ENCODE results near the gene EPS8. TPM values are rescaled to one million over a fixed set of nuclear protein-coding genes. Genes with fewer than 3 reads are reported as not detected.
"Not testable (repeated sequence)": the region's sequence is repeated elsewhere in the genome, so short reads cannot be mapped to it uniquely, and the experiment has no call there.

Gene EPS8
- total RNA-seq, 1 donor from 2014 or later, result 72.8 TPM

DNA sequence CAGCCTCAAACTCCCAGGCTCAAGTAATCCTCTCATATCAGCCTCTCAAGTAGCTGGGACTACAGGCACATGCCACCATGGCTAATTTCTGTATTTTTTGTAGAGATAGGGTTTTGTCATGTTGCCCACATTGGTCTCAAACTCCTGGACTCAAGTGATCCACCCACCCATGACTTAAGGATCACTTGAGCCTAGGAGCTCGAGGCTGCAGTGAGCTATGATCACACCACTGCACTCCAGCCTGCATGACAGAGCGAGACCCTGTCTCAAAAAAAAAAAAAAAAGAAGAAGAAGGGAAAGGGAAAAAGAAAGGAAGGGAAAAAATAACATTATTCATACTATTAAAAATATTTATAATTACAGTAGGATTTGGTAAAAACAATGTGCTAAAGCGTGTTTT lies 19.2 kb downstream of the EPS8 start:
- Histone ChIP-seq H3K27me3 (ENCODE audit: low read depth) (no peaks in the 10 kb centered on the region), H3K4me1 (no peaks in the 10 kb centered on the region), H3K36me3 (no peaks in the 10 kb centered on the region), H3K9me3 (no peaks in the 10 kb centered on the region), H3K27ac (no peak overlapping the region), H3K4me3 (no peak overlapping the region)
- ATAC-seq (peak in 1 of 2 donors; percentile 40), DNase-seq (no peak)
- TF ChIP-seq CTCF (IDR thresholded peaks at IDR 0.05), result no peak
- intact Hi-C loops (cut with DNase I), result no loop called here

DNA sequence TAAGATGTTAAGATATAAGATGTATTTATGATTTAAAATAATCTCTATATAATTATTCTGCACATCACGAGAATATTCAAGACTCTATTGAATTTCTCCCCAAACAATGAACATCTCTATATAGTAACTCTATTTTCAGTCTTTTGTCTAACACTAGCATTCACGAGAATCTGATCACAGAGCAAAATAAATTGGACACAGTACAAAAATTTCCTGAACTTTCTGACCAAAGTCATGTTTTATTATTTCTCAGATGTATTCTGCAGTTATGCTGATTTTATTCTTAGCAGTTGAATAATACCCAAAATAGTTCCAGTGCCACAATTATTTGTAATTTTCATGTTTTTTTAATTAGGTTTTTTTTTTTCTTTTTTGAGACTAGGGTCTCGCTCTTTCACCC lies 19.6 kb downstream of the EPS8 start:
- no peaks in the 10 kb centered on the region for H3K4me1 ChIP-seq
- intact Hi-C loops (cut with DNase I), result no loop called here
- H3K27ac ChIP-seq, result no peak overlapping the region
- TF ChIP-seq CTCF (IDR thresholded peaks at IDR 0.05), result no peak
- ATAC-seq, result no peak
- H3K9me3 ChIP-seq, result no peaks in the 10 kb centered on the region
- no peak for DNase-seq
- H3K36me3 ChIP-seq, result no peaks in the 10 kb centered on the region
- H3K27me3 ChIP-seq (ENCODE audit: low read depth), result no peaks in the 10 kb centered on the region
- no peak overlapping the region for H3K4me3 ChIP-seq

DNA sequence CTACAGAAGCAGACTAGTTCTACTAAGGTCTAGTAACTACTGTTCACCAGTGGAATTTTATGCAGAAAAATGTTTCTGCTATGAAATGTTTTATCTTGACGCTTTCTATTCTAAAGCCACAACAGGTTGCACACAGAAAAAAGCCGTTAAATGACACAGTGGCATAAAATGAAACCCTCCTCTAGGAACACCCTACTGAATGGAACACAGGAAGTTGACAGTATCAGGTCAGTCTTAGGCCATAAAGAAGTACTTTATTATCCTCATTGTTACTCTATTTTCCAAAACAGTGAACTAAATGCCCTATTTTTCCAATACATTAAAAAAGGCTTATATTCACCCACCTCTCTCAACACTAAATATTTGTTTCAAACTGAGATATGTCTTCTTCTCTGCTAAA lies 21.9 kb downstream of the EPS8 start:
- Histone ChIP-seq H3K9me3 (no peaks in the 10 kb centered on the region), H3K27me3 (ENCODE audit: low read depth) (no peaks in the 10 kb centered on the region), H3K4me3 (no peak overlapping the region), H3K36me3 (no peaks in the 10 kb centered on the region), H3K27ac (no peak overlapping the region), H3K4me1 (no peaks in the 10 kb centered on the region)
- intact Hi-C loops (cut with DNase I), result no loop called here
- DNase-seq, result no peak
- no peak for TF ChIP-seq CTCF (IDR thresholded peaks at IDR 0.05)
- ATAC-seq, result no peak

GRCh38 chr12:15763328-15763727 lies 25.9 kb downstream of the EPS8 start:
- ATAC-seq, result no peak
- Histone ChIP-seq H3K36me3 (no peaks in the 10 kb centered on the region), H3K4me3 (no peak overlapping the region), H3K27me3 (ENCODE audit: low read depth) (no peaks in the 10 kb centered on the region), H3K27ac (no peak overlapping the region), H3K4me1 (no peaks in the 10 kb centered on the region), H3K9me3 (no peaks in the 10 kb centered on the region)
- intact Hi-C loops (cut with DNase I), result no loop called here
- no peak for TF ChIP-seq CTCF (IDR thresholded peaks at IDR 0.05)
- no peak for DNase-seq

- H3K36me3 ChIP-seq; H3K4me1 ChIP-seq; H3K4me3 ChIP-seq; DNase-seq; H3K27ac ChIP-seq; H3K27me3 ChIP-seq (ENCODE audit: low read depth); intact Hi-C loops (cut with DNase I); H3K9me3 ChIP-seq; ATAC-seq: not testable (repeated sequence)
Measured at GRCh38 chr12:15762162-15762561, 27.0 kb downstream of the EPS8 start.

DNA sequence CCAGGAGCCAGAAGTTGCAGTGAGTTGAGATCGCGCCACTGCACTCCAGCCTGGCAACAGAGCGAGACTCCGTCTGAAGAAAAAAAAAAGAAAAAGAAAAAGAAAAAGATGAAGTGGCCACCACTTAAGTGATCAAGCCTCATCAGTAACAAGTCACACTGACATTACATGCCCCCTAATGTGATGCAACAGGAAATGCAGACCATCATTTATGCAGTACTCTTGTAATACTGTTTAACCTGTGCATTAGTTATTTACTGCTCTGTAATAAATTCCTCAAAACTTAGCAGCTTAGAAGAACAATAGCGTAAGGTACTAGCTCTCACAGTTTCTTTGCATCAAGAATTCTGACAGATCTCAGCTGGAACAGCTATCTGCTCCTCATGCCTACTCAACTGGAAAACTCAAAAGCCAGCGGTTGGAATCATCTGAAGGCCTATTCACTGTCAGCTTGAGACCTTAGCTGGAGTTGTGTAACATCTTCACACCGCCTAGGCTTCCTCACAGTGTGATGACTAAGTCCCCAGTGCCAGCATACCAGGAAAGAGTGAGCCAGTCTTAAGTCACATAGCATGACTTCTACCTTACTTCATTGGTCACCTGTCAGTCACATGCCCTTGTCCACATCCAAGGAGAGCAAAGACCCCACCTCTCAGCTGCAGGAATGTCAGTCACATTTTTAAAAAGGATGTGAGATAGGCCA lies 31.5 kb downstream of the EPS8 start:
- TF ChIP-seq CTCF (IDR thresholded peaks at IDR 0.05), result no peak
- Histone ChIP-seq H3K27me3 (ENCODE audit: low read depth) (no peaks in the 10 kb centered on the region), H3K4me3 (no peak overlapping the region), H3K27ac (no peak overlapping the region), H3K36me3 (no peaks in the 10 kb centered on the region), H3K4me1 (no peaks in the 10 kb centered on the region), H3K9me3 (no peaks in the 10 kb centered on the region)
- intact Hi-C loops (cut with DNase I), result no loop called here
- ATAC-seq (peak; percentile 58 to 69), DNase-seq (no peak)

Measured in lower lobe of right lung (tissue), 2 donors.